Aorta (tissue), 5 donors: ENCODE measurements around the gene ALKBH4. TPM values are rescaled to one million over a fixed set of nuclear protein-coding genes. Genes with fewer than 3 reads are reported as not detected.
"Not testable (repeated sequence)": the region's sequence is repeated elsewhere in the genome, so short reads cannot be mapped to it uniquely, and the experiment has no call there.

Experiments
- ATAC-seq: fragments of 200-7000 bp; cut with Tn5 transposase; one replicate; pipeline ENCODE4 v1.9.1; 2022; ENCODE audit warnings: moderate library complexity; ENCODE audit not compliant: low FRiP score
- DNase-seq, 2 donors: peaks; one replicate each; pipeline ENCODE4 v3.0.0-alpha.2; 2020
- H3K27ac ChIP-seq, 2 donors: one replicate each; pipeline ENCODE4 v1.5.1; 2013; ENCODE audit warnings: low read length in 2 of 2, mild to moderate bottlenecking in 2 of 2, moderate library complexity in 2 of 2, control low read depth in 1 of 2, inconsistent platforms in 1 of 2, low read depth in 1 of 2
- H3K27me3 ChIP-seq, 2 donors: one replicate each; pipeline ENCODE4 v1.6.1; 2013; ENCODE audit warnings: control low read depth in 1 of 2, low read length in 1 of 2, mild to moderate bottlenecking in 1 of 2, moderate library complexity in 1 of 2; ENCODE audit not compliant: insufficient read depth in 2 of 2, control insufficient read depth in 1 of 2
- H3K36me3 ChIP-seq, 2 donors: one replicate each; pipeline ENCODE4 v1.6.1; 2013; ENCODE audit warnings: control low read depth in 1 of 2, low read length in 1 of 2, mild to moderate bottlenecking in 1 of 2; ENCODE audit not compliant: insufficient read depth in 2 of 2, control insufficient read depth in 1 of 2
- H3K4me1 ChIP-seq, 2 donors: one replicate each; pipeline ENCODE4 v1.6.1; 2013; ENCODE audit warnings: low read length in 2 of 2, control low read depth in 1 of 2, mild to moderate bottlenecking in 1 of 2, moderate library complexity in 1 of 2; ENCODE audit not compliant: insufficient read depth in 2 of 2, control insufficient read depth in 1 of 2
- H3K4me3 ChIP-seq, 2 donors: one replicate each; pipeline ENCODE4 v1.5.1; 2013; ENCODE audit warnings: low read length in 2 of 2, control low read depth in 1 of 2, mild to moderate bottlenecking in 1 of 2
- H3K9me3 ChIP-seq: one replicate; pipeline ENCODE4 v1.6.1; 2013; ENCODE audit warnings: mild to moderate bottlenecking, low read length; ENCODE audit not compliant: control insufficient read depth
- WGBS, 2 donors: extraction: QIAGEN DNeasy Blood & Tissue Kit; methylation state at CpG; one replicate each; pipeline ENCODE4 v1.1.7; 2013; 5-methylcytosine and 5-hydroxymethylcytosine counted together
- intact Hi-C, 2 donors: fragments of 100-400 bp; cut with DNase I; formaldehyde crosslinking; loops; one replicate each; pipeline versions ENCODE4 v1.14.2 to v1.15.0; 2022
- long read RNA-seq, 2 donors: library from polyadenylated mRNA; unstranded; transcript quantifications; one replicate each; pipeline ENCODE4 v2.0.0, GENCODE V29; 2020 to 2021
- polyA plus RNA-seq, 2 donors: library from polyadenylated mRNA; stranded (reverse); fragments of 200-250 nt; gene quantifications; one replicate each; pipeline ENCODE4 v1.2.3, GENCODE V29; 2013
- total RNA-seq, 2 donors: library from RNA; stranded (reverse); fragmentation: NEBNext Ultra II Directional; extraction: Animal tissue kit (Norgen Biotek cat#: 25700); gene quantifications; one replicate each; pipeline ENCODE4 v1.2.1, GENCODE V29; 2021
- donor health status: healthy with polysubstance abuse.
- donor health status: Bipolar disorder and iron deficiency.
- donor health status: DM: no; HTN: no; CAD: no.
- donor health status: DM: no; HTN: no; CAD: no.
- donor health status: DM: yes; HTN: yes; CAD: no.

Gene ALKBH4
- total RNA-seq = 1 to 10 TPM; 6.1 to 8.7 TPM
- polyA plus RNA-seq = 10 to 100 TPM in 1 of 2 donors, 1 to 10 TPM in 1; 9.1 to 10.2 TPM
- long read RNA-seq, donor 1, transcript ALKBH4-201 (3 exons, 2,105 nt) = major isoform, 64 of 78 reads
- long read RNA-seq, donor 1, transcript ALKBH4-202 (3 exons, 1,405 nt) = minor isoform, 7 of 78 reads
- long read RNA-seq, donor 1, partial matches to known transcripts = 0 of 78 reads
- long read RNA-seq, donor 1, other reads (novel, unspliced or antisense) = 7 of 78 reads
- long read RNA-seq, donor 2, transcript ALKBH4-201 (3 exons, 2,105 nt) = major isoform, 9 of 15 reads
- long read RNA-seq, donor 2, partial matches to known transcripts = 0 of 15 reads
- long read RNA-seq, donor 2, other reads (novel, unspliced or antisense) = 5 of 15 reads

DNA sequence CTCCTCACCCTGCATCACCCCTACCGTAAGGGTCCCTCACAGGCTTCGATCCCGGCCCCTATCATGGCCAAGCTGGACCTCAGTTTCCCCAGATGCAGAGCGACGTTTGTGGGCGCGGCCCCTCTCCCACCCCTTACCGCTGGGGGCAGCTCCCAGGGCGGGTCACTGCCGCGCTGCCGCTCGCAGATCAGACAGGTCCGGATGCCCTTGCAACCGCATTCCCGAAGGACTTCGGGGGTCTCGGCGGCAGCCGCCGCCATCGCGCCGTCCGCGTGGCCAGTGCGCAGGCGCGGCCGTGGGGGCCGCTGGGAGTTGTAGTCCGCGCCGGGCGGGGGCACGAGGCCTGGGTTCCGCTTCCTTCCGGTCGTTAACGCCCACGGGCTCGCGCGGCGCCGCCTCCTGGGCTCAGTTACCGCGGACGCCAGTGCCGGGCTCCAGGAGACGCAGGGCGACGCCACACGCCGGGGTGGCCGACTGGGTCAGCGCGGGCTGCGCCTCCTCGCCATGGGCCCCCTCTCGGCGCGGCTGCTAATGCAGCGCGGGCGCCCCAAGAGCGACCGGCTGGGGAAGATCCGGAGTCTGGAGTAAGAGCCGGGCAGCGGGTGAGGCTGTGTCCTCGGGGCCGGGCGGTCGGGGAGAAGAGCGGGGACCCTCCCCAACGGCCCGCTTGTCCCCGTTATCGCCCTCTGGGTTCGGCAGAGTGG, at the start of gene ALKBH4, which contains the start of gene LRWD1:
Gene ALKBH4 (minus strand): TSS at position 287 of the 704 bp plus-strand sequence. CDS start 27 bp downstream, at position 260.
Gene LRWD1 (plus strand): TSS at position 408 of the 704 bp plus-strand sequence. CDS start 97 bp downstream, at position 505.
- peak within 1 kb of the TSS; percentile 50 to 96 for H3K4me3 ChIP-seq
- DNase-seq = peak; percentile 96 to 99
- H3K36me3 ChIP-seq = no peaks in the 10 kb centered on the region
- 0 to 1% methylated on average over 50 to 81 of the region's 81 CpGs for WGBS, 2 donors
- no peaks in the 10 kb centered on the region for H3K4me1 ChIP-seq
- H3K27me3 ChIP-seq = no peaks in the 10 kb centered on the region
- no peaks in the 10 kb centered on the region for H3K9me3 ChIP-seq
- intact Hi-C loops = no loop called here
- ATAC-seq = peak; percentile 95
- no peak within 1 kb of the TSS for H3K27ac ChIP-seq

DNA sequence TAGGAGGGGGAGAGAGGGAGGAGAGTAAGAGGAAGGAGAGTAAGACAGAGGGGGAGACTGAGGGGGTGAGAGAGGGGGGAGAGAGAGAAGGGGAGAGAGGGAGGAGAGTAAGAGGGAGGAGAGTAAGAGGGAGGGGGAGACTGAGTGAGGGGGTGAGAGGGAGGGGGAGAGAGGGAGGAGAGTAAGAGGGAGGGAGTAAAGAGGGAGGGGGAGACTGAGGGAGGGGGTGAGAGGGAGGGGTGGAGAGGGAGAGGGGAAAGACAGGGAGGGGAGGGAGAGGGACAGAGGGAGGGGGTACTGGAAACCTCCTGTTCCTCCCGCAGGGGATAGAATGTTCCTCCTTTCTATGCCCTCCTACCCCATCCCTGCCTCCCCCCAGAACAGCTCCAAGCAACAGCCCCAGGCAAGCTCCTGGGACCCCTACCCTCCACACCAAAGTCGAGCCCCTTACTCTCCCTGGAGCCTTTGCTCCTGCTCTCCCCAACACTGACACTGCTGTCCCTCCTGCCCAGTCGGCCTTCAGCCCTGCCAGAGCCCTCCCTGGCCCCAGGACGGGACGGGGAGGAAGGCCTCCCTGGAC, 48.1 kb upstream of the ALKBH4 start:
- 13 to 28% methylated on average over 4 to 5 of the region's 5 CpGs for WGBS, 2 donors
- H3K4me3 ChIP-seq, intact Hi-C loops, H3K36me3 ChIP-seq, H3K9me3 ChIP-seq, H3K27me3 ChIP-seq, H3K4me1 ChIP-seq: not testable (repeated sequence)
- peak overlapping the region; percentile 44 to 87 for H3K27ac ChIP-seq
- ATAC-seq = peak; percentile 3
- peak; percentile 60 to 67 for DNase-seq

DNA sequence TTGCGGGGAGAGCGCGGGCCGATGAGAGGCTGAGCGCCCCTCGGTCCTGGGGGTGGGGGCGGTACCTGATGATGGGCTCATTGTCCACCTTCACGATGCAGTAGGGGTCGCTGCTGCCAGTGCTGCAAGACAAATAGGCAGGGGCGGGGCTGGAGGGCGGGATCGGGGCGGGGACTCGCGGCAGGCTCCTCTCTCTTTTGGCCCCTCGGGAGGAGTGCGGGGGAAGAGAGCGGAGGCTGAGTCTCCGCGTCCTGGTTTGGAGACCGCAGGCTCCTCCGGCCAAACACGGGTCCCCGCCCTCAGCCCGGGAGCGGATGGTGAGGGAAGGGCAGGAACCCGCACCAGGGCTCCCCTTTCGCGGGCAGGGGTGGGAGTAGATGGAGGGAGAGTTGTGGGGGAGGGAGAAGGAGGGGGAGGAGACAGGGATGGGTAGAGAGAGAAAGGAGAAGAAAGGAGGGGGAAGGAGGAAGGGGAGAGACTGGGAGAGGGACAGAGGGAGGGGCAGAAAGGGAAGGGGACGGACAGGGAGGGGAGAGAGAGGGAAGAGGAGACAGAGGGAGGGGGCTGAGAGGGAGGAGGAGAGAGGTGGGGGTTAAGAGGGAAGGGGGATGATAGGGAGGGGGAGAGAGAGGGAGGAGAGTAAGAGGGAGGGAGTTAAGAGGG, 47.3 kb upstream of the ALKBH4 start:
- DNase-seq, H3K27ac ChIP-seq, H3K36me3 ChIP-seq, H3K27me3 ChIP-seq, intact Hi-C loops, H3K9me3 ChIP-seq, H3K4me1 ChIP-seq, H3K4me3 ChIP-seq: not testable (repeated sequence)
- WGBS, 2 donors = no CpG with 5 or more reads among the region's 30 CpGs
- ATAC-seq = peak; percentile 68

- H3K27me3 ChIP-seq, H3K4me1 ChIP-seq, H3K36me3 ChIP-seq, ATAC-seq, H3K27ac ChIP-seq, H3K9me3 ChIP-seq, intact Hi-C loops, H3K4me3 ChIP-seq: not testable (repeated sequence)
- WGBS, 2 donors = 72 to 75% methylated on average over 4 to 5 of the region's 8 CpGs
- peak; percentile 28 to 32 for DNase-seq
These were observed 45.9 kb upstream of the ALKBH4 start for GRCh38 chr7:102510575-102510974.

DNA sequence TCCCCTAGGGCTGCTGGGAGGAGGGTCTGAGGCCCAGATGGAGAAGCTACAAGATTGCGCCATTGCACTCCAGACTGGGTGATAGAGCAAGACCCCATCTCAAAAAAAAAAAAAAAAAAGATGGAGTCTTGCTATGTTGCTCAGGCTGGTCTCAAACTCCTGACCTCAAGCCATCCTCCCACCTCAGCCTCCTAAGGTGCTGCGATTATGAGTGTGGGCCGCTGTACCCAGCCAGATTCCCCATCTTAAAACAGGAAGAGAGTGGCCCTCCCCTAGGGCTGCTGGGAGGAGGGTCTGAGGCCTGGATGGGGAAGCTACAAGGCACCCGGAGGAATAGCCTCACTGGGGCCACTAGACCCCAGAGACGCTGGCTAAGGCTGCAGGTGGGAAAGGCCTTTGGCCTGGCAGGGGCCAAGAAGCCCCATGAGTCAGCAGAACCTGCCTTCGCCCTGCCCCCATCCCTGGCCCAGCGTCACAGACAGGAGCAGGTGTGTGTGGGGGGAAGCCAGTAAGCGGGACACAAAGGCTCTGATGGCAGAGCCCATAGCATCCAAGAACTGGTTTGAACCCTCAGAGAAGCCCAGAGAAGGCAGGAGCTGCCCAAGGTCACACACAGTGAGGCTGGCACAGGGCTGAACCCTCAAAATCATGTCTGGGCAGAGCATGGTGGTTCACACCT, 42.9 kb upstream of the ALKBH4 start:
- intact Hi-C loops, H3K36me3 ChIP-seq, H3K4me1 ChIP-seq, H3K4me3 ChIP-seq, ATAC-seq, H3K27me3 ChIP-seq, H3K9me3 ChIP-seq, H3K27ac ChIP-seq: not testable (repeated sequence)
- peak in 1 of 2 donors; percentile 44 for DNase-seq
- 95 to 97% methylated on average over 2 of the region's 8 CpGs for WGBS, 2 donors

- DNase-seq (peak in 1 of 2 donors; percentile 48), ATAC-seq (peak; percentile 74)
- intact Hi-C loops, H3K4me1 ChIP-seq, H3K27ac ChIP-seq, H3K36me3 ChIP-seq, H3K27me3 ChIP-seq, H3K9me3 ChIP-seq, H3K4me3 ChIP-seq: not testable (repeated sequence)
- WGBS, 2 donors = 63 to 68% methylated on average over 5 of the region's 24 CpGs
These were observed 40.9 kb upstream of the ALKBH4 start for GRCh38 chr7:102505298-102506185.

GRCh38 chr7:102503141-102503540, 38.5 kb upstream of the ALKBH4 start:
- ATAC-seq, H3K4me1 ChIP-seq, H3K36me3 ChIP-seq, H3K27me3 ChIP-seq, H3K9me3 ChIP-seq, H3K4me3 ChIP-seq, intact Hi-C loops, DNase-seq, H3K27ac ChIP-seq: not testable (repeated sequence)
- WGBS, 2 donors = no CpG with 5 or more reads among the region's 12 CpGs
